Kidney (tissue), 14 donors: ENCODE results near the gene EML6. TPM values are rescaled to one million over a fixed set of nuclear protein-coding genes. Genes with fewer than 3 reads are reported as not detected.

Experiments used
- DNase-seq, 5 donors: peaks; one replicate each; pipeline ENCODE4 v3.0.0-alpha.2; 2013 to 2020
- FAIRE-seq: peaks from 2 replicates; lab custom pipeline; 2012; peaks lifted over from hg19 to GRCh38; lab: Jason Lieb, UNC
- H3K27ac ChIP-seq, 2 donors: one replicate each; pipeline ENCODE4 v1.7.0; 2013; ENCODE audit warnings: low read depth in 2 of 2, low read length in 2 of 2, inconsistent platforms in 1 of 2
- H3K27me3 ChIP-seq: one replicate; pipeline ENCODE4 v1.7.1; 2013; ENCODE audit warnings: low read length, inconsistent platforms; ENCODE audit not compliant: control insufficient read depth, insufficient read depth
- H3K36me3 ChIP-seq, 3 donors: one replicate each; pipeline versions ENCODE4 v1.7.0 to v1.7.1; 2013; ENCODE audit warnings: low read length in 3 of 3, control low read depth in 1 of 3, inconsistent platforms in 1 of 3; ENCODE audit not compliant: insufficient read depth in 3 of 3, control insufficient read depth in 2 of 3
- H3K4me1 ChIP-seq, 3 donors: one replicate each; pipeline versions ENCODE4 v1.7.0 to v1.7.1; 2013; ENCODE audit warnings: low read length in 3 of 3, inconsistent platforms in 1 of 3, low read depth in 1 of 3; ENCODE audit not compliant: control insufficient read depth in 2 of 3, insufficient read depth in 2 of 3
- H3K4me3 ChIP-seq, 3 donors: one replicate each; pipeline versions ENCODE4 v1.7.0 to v1.8.1; 2013; ENCODE audit warnings: low read length in 3 of 3, control low read depth in 1 of 3, inconsistent platforms in 1 of 3
- H3K9ac ChIP-seq, 3 donors: one replicate each; pipeline versions ENCODE4 v1.7.0 to v1.7.1; 2013; ENCODE audit warnings: low read length in 3 of 3, control low read depth in 1 of 3, inconsistent platforms in 1 of 3
- H3K9me3 ChIP-seq, 3 donors: one replicate each; pipeline versions ENCODE4 v1.7.0 to v1.7.1; 2013; ENCODE audit warnings: low read length in 3 of 3, control low read depth in 1 of 3, inconsistent platforms in 1 of 3; ENCODE audit not compliant: control insufficient read depth in 2 of 3, insufficient read depth in 1 of 3
- intact Hi-C: fragments of 100-400 bp; cut with DNase I; formaldehyde crosslinking; loops from one replicate; pipeline ENCODE4 v1.11.1; 2022
- polyA plus RNA-seq: library from polyadenylated mRNA; stranded (reverse); fragments of 350-450 nt; fragmentation: Illumina TruSeq; extraction: RNeasy Lipid Tissue Mini Kit (QIAGEN cat#74804); gene quantifications from one replicate; pipeline ENCODE4 v1.2.3, GENCODE V29; 2014; ENCODE audit warnings: low read depth, low replicate concordance; ENCODE audit not compliant: insufficient read depth
- total RNA-seq: library from RNA; stranded (reverse); fragmentation: NEBNext Ultra II Directional; extraction: Animal tissue kit (Norgen Biotek cat#: 25700); gene quantifications from one replicate; pipeline ENCODE4 v1.2.1, GENCODE V29; 2021
- TF ChIP-seq, protein P1 (sequence below): IDR thresholded peaks from 3 replicates; pipeline ENCODE4 v1.5.1; 2012; ENCODE audit warnings: mild to moderate bottlenecking, moderate library complexity, borderline replicate concordance; ENCODE audit not compliant: insufficient read depth; ENCODE audit errors: extremely low read depth
- donor health status: control.
- donor health status: control.
- donor health status: control.
- donor health status: control.
- donor health status: control.
- donor health status: DM: yes; HTN: yes; CAD: no.
- donor health status: Normal renal cell carcinoma (clear cell type).

The EML6 gene
- total and polyA plus RNA-seq, 2 donors from 2014 or later = 1.7 to 3.1 TPM

DNA sequence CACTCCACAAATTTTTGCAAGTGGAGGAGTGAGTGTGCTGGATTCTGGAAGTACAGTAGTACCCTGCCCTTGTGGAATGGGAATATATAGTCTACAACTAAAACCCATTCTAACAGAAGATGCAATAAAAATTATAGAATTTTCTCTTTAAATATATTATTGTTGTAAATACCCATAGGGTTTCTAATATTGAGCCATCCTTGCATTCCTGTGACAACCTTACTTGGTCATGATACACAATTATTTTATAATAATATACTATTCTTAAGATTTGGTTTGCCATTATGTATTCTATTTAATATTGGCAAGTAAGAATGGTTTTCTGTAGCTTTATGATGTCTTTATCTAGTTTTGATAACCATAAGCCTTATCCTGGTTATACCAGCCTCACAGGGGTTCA, 52.2 kb downstream of the EML6 start:
- Histone ChIP-seq H3K36me3 (no peaks in the 10 kb centered on the region), H3K27me3 (no peaks in the 10 kb centered on the region), H3K4me3 (no peak overlapping the region), H3K9me3 (no peaks in the 10 kb centered on the region), H3K9ac (no peak overlapping the region), H3K4me1 (no peaks in the 10 kb centered on the region), H3K27ac (no peak overlapping the region)
- DNase-seq (no peak), FAIRE-seq (no peak)
- TF ChIP-seq, protein P1, sequence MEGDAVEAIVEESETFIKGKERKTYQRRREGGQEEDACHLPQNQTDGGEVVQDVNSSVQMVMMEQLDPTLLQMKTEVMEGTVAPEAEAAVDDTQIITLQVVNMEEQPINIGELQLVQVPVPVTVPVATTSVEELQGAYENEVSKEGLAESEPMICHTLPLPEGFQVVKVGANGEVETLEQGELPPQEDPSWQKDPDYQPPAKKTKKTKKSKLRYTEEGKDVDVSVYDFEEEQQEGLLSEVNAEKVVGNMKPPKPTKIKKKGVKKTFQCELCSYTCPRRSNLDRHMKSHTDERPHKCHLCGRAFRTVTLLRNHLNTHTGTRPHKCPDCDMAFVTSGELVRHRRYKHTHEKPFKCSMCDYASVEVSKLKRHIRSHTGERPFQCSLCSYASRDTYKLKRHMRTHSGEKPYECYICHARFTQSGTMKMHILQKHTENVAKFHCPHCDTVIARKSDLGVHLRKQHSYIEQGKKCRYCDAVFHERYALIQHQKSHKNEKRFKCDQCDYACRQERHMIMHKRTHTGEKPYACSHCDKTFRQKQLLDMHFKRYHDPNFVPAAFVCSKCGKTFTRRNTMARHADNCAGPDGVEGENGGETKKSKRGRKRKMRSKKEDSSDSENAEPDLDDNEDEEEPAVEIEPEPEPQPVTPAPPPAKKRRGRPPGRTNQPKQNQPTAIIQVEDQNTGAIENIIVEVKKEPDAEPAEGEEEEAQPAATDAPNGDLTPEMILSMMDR = no peak
- intact Hi-C loops = no loop called here

DNA sequence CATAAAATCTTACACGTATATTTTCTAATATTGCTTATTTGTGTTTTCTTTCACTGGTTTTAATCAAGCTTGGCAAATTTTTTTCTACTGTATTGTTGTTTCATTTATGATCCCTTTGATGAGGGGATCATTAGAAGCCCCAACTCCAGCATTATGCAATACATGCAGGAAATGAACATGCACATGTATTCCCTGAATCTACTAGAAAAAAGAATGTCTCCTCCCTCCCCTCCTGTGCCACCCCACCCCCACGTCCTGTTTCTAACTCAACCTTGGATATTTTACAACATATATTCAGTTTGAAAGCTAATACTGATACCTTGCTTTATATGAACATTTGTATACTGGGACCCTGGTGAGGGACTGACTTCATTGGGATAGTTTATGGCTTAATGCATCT, 53.0 kb downstream of the EML6 start:
- DNase-seq (no peak), FAIRE-seq (no peak)
- Histone ChIP-seq H3K27ac (no peak overlapping the region), H3K9ac (no peak overlapping the region), H3K36me3 (no peaks in the 10 kb centered on the region), H3K27me3 (no peaks in the 10 kb centered on the region), H3K9me3 (no peaks in the 10 kb centered on the region), H3K4me3 (no peak overlapping the region), H3K4me1 (no peaks in the 10 kb centered on the region)
- TF ChIP-seq, protein P1 = no peak
- intact Hi-C loops = no loop called here

DNA sequence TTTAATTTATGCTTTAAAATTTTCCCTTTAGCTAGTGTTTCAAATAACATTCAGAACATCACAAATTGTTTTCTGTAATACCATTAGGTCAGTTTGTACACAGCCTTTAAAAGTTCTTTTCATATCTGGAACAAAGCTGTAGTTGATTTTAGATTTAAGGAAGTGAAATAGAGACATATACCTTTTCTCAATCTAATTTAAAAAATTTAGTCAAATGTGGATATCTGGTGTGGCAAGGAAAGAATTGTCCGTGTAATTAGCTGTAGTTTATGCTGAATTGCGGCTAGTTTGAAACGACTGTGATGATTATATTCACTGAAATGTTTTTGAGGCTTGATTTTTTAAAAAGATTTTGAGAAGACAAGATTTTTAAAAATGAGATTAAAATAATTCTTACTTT, 59.9 kb downstream of the EML6 start:
- no peaks in the 10 kb centered on the region for H3K36me3 ChIP-seq
- H3K27ac ChIP-seq = no peak overlapping the region
- FAIRE-seq = no peak
- no peaks in the 10 kb centered on the region for H3K9me3 ChIP-seq
- no peaks in the 10 kb centered on the region for H3K27me3 ChIP-seq
- no peaks in the 10 kb centered on the region for H3K4me1 ChIP-seq
- H3K4me3 ChIP-seq = no peak overlapping the region
- TF ChIP-seq, protein P1 = no peak
- no peak overlapping the region for H3K9ac ChIP-seq
- intact Hi-C loops = no loop called here
- DNase-seq = no peak

DNA sequence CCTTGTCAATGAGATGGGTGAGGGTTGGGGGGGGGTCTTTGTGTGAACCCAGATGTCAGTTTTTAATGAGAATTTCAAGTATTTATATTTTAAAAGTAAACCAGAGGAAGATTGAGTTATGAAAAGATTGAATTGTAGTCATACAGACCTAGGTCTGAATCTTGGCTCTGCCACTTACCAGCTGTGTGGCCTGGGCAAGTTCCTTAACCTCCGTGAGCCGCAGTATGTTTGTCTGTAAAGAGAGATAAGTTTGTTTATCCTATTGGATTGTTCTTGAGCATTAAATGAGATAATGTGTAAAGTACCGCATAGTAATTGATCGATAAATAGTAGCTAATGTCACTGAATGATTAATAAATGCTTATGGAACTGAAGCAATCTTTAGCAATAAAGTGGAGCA, 63.8 kb downstream of the EML6 start:
- DNase-seq (no peak), FAIRE-seq (no peak)
- H3K4me3 ChIP-seq = no peak overlapping the region
- no peaks in the 10 kb centered on the region for H3K4me1 ChIP-seq
- intact Hi-C loops = no loop called here
- H3K9me3 ChIP-seq = no peaks in the 10 kb centered on the region
- no peak overlapping the region for H3K27ac ChIP-seq
- no peaks in the 10 kb centered on the region for H3K36me3 ChIP-seq
- H3K9ac ChIP-seq = no peak overlapping the region
- H3K27me3 ChIP-seq = no peaks in the 10 kb centered on the region
- TF ChIP-seq, protein P1 = no peak
